GM06990 (cell line): ENCODE results near the gene TMEFF2.

ENCODE experiments used
- DNase-seq: peaks from one replicate; pipeline ENCODE4 v3.0.0-alpha.2; 2011; ENCODE audit not compliant: insufficient read length; ENCODE audit errors: extremely low read depth
- H3K27me3 ChIP-seq: replicated peaks from 2 replicates; pipeline ENCODE4 v1.6.0; 2011; ENCODE audit warnings: low read length; ENCODE audit not compliant: control insufficient read depth, insufficient read depth
- H3K36me3 ChIP-seq: 2 replicates; pipeline ENCODE4 v1.5.1; 2011; ENCODE audit warnings: low read length; ENCODE audit not compliant: control insufficient read depth, insufficient read depth
- H3K4me3 ChIP-seq: replicated peaks from 2 replicates; pipeline ENCODE4 v1.5.1; 2011; ENCODE audit warnings: low read depth, mild to moderate bottlenecking, control low read depth, low read length
- TF ChIP-seq, protein P1 (sequence below): IDR thresholded peaks from 2 replicates; pipeline ENCODE4 v1.5.1; 2011; ENCODE audit warnings: low read length, control low read depth, mild to moderate bottlenecking, inconsistent platforms; ENCODE audit not compliant: insufficient read depth, poor library complexity, severe bottlenecking

Gene TMEFF2

DNA sequence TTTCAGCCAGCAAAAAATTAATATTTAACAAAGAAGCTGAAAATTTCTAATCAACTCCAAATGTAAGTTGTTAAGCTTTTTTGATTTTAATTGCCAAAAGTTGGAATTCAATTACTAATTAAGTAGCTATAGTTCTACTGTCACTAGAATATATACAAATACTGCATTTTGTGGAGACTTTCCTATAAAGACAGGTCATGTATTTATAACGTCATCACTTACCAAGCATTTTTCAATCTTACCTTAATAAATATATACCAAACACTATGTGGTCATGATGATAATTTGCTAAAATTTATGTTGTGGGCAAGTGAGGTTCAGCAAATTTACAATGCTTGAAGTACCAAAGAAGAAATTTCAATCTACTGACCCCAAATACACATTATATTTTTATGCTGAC lies 24.2 kb upstream of the TMEFF2 start:
- no peaks in the 10 kb centered on the region for H3K27me3 ChIP-seq
- no peak for DNase-seq
- TF ChIP-seq, protein P1, sequence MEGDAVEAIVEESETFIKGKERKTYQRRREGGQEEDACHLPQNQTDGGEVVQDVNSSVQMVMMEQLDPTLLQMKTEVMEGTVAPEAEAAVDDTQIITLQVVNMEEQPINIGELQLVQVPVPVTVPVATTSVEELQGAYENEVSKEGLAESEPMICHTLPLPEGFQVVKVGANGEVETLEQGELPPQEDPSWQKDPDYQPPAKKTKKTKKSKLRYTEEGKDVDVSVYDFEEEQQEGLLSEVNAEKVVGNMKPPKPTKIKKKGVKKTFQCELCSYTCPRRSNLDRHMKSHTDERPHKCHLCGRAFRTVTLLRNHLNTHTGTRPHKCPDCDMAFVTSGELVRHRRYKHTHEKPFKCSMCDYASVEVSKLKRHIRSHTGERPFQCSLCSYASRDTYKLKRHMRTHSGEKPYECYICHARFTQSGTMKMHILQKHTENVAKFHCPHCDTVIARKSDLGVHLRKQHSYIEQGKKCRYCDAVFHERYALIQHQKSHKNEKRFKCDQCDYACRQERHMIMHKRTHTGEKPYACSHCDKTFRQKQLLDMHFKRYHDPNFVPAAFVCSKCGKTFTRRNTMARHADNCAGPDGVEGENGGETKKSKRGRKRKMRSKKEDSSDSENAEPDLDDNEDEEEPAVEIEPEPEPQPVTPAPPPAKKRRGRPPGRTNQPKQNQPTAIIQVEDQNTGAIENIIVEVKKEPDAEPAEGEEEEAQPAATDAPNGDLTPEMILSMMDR, result no peak
- H3K4me3 ChIP-seq, result no peak overlapping the region
- no peaks in the 10 kb centered on the region for H3K36me3 ChIP-seq

DNA sequence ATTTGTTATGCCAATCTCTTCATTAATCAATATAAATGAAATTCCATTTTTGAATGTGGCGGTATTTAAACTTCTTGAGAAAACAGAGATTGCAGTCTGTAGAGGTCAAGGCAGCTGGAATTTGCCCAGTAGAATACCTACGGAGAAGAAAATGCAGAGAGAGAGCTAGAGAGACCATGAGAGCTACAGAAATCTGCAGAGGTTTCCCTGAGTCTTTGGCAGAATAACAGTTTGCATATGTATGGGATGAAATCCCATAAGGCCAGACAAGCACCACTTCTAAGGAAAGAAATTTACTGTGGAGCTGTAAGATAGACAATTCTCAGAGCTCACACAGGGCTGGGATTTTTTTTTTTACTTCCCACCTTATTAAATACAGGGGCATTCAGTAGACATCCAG lies 23.6 kb upstream of the TMEFF2 start:
- TF ChIP-seq, protein P1, result no peak

DNA sequence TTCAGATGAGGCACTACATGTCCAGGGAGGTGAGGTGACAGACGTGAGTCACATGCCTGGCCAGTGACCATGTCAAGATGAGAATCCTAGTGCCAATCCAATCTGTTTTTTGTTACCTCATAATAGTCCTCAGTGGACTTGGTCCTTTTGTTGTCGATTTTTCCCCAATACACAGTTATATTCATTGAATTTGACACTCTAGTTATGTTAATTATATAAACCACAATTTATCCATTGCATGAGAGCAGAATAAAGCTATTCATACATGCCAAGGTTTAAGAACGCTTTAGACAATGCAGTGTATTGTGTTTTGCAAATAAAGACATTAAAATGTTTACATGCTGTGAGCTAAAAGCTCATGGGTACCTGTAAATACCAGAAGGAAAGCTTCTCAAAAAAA lies 21.6 kb upstream of the TMEFF2 start:
- TF ChIP-seq, protein P1, result no peak
- Histone ChIP-seq H3K27me3 (no peaks in the 10 kb centered on the region), H3K36me3 (no peaks in the 10 kb centered on the region), H3K4me3 (no peak overlapping the region)
- no peak for DNase-seq

More for the DNA sequence above, 23.6 kb upstream of the TMEFF2 start:
- no peak for DNase-seq
- no peak overlapping the region for H3K4me3 ChIP-seq
- no peaks in the 10 kb centered on the region for H3K36me3 ChIP-seq
- no peaks in the 10 kb centered on the region for H3K27me3 ChIP-seq

DNA sequence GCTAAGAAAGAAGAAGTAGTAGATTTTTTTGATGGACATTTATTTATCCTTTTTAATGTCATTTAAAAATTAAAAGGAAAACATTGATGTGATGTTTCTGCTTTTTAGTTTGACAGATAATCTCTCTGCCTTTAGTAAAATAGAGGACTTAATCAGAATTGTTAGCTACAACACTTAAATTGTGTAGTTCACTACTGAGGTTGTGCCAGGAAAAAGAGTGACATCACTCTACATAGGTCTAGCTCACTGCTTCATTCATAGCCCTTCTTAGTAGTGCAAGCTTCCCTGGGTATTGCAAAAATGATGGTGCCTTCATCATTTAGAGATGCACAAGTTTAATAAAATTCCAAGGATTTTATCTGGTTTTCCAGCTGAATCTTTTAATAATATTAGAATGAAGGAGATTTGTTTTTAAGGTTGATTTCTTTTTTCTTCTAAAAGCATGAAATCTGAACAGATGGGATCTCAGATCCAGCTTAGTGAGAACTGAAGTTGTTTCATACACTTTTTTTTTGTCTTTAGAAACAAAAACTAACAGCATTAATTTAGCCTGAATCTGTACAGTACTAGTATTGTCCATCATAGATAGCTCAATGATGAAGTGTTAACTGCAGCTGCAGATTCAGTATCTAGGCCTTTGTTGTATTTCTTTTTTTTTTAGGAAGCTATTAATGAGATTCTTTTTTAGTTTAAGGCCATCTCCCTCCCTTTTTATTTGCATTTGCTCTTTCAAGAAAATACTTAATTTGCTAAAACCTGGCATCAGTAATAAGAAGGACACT lies 20.6 kb upstream of the TMEFF2 start:
- no peaks in the 10 kb centered on the region for H3K27me3 ChIP-seq
- H3K4me3 ChIP-seq, result no peak overlapping the region
- H3K36me3 ChIP-seq, result no peaks in the 10 kb centered on the region
- no peak for DNase-seq
- TF ChIP-seq, protein P1, result no peak

DNA sequence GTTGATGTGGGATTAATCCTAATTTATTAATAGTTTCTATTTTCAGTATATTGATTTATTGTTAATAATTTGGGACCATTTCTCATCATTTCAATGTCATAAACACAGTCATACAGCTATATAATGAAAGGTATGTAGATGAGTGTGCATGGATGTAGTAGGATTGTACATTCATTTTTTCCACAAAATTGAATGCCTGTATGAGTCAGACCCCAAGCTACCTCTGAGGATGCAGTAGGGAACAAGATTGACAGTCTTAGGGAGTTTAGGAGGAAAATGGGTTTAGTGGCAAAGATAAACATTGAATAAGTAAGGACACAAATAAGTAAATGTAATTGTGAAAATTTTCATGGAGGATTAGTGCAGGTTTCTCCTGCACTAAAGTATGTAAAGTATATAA lies 14.1 kb upstream of the TMEFF2 start:
- TF ChIP-seq, protein P1, result no peak
- H3K4me3 ChIP-seq, result no peak overlapping the region
- H3K36me3 ChIP-seq, result no peaks in the 10 kb centered on the region

DNA sequence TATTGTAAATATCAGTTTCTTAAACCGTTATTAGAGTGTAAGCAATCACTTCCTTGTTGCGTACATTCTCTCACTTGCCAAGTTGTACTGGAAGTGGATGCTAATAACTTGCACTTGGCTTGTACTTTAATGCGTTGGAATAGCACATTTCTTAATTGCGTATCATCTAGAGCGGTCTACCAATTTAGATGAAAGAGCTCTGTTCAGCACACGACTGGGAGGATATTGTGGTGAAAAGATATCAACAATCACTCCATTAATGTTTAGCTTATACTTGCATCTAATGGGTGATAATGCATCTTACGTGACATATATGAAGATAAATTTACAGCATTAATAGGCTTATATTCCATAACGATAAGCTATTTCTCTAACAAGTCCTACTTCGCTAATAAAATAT lies 11.7 kb upstream of the TMEFF2 start:
- H3K36me3 ChIP-seq, result no peaks in the 10 kb centered on the region
- TF ChIP-seq, protein P1, result no peak
- H3K27me3 ChIP-seq, result no peaks in the 10 kb centered on the region
- no peak for DNase-seq
- no peak overlapping the region for H3K4me3 ChIP-seq

More for the DNA sequence above, 14.1 kb upstream of the TMEFF2 start:
- no peaks in the 10 kb centered on the region for H3K27me3 ChIP-seq
- no peak for DNase-seq
